ENCODE results near the gene EML1. TPM values are rescaled to one million over a fixed set of nuclear protein-coding genes. Genes with fewer than 3 reads are reported as not detected.

Gene EML1
- total and polyA plus RNA-seq, 2 of the 13 experiments (the other 11 are each of a cell fraction or from before 2014, with no cell fraction given): 0.59 to 1.7 TPM

DNA sequence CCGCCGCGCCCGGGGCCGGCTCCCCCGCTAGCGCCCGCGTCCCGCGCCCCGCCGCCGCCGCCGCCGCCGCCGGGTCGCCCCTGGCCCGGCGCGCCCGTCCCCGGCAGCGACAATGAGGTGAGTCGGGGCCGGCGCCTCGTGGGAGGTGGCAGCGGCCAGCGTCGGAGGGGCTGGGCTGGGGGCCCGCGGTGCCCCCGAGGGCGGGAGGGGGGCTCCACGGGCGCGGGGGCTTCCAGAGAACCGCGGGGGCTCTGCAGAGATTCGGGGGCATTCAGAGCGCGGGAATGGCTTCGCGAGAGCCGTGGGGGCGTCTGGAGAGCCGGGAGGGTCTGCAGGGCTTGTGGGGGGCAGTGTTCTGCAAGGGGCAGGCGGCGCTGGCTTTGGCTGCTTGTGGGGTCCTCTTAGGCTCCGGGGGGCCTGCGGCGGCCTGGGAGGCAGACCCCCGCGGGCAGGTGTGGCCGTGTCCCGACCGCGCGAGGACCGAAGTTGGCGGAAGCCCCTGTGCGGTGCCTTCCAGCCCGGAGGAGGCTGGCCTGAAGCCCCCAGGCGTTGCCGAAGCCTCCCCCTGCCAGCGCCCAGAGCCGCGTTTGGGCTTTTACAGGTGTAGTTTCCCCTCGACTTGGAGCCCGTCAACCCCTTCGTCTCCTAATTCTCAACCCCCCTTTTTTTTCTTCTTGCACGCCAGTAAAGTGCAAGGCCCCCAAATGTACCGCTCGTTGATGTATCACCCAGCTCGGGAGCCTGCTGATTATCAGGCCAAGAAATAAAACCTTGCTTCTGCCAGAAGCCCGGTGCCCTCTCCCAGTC, 178.9 kb downstream of the EML1 start (continued):
- TF ChIP-seq ZNF768 (CRISPR knock-in tag; IDR thresholded peaks at IDR 0.05): peak; percentile 50; the same call in 1 of the 2 replicates
- TF ChIP-seq SAP130 (CRISPR knock-in tag; IDR thresholded peaks at IDR 0.05; ENCODE audit: low read depth): 0 out of 2 replicates have a peak, but pooled peaks have one; percentile 21
- TF ChIP-seq ZFY (CRISPR knock-in tag; IDR thresholded peaks at IDR 0.05): peak; percentile 36; the same call in 1 of the 2 replicates
- peak; percentile 84 for TF ChIP-seq ZBTB7B (CRISPR knock-in tag; IDR thresholded peaks at IDR 0.05)
- TF ChIP-seq, protein P1, sequence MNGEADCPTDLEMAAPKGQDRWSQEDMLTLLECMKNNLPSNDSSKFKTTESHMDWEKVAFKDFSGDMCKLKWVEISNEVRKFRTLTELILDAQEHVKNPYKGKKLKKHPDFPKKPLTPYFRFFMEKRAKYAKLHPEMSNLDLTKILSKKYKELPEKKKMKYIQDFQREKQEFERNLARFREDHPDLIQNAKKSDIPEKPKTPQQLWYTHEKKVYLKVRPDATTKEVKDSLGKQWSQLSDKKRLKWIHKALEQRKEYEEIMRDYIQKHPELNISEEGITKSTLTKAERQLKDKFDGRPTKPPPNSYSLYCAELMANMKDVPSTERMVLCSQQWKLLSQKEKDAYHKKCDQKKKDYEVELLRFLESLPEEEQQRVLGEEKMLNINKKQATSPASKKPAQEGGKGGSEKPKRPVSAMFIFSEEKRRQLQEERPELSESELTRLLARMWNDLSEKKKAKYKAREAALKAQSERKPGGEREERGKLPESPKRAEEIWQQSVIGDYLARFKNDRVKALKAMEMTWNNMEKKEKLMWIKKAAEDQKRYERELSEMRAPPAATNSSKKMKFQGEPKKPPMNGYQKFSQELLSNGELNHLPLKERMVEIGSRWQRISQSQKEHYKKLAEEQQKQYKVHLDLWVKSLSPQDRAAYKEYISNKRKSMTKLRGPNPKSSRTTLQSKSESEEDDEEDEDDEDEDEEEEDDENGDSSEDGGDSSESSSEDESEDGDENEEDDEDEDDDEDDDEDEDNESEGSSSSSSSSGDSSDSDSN (CRISPR knock-in tag; IDR thresholded peaks at IDR 0.05): peak; percentile 2; the same call in 1 of the 2 replicates
- no peak for TF ChIP-seq ZNF496 (CRISPR knock-in tag; IDR thresholded peaks at IDR 0.05; ENCODE audit: insufficient replicate concordance)
- 0 out of 4 replicates have a peak, but pooled peaks of 1 of the 2 experiments have one; percentile 24 for TF ChIP-seq KLF16 (CRISPR knock-in tag; IDR thresholded peaks at IDR 0.05)
- peak; percentile 43 for TF ChIP-seq HDAC1 (CRISPR knock-in tag; IDR thresholded peaks at IDR 0.05)
- 0 out of 2 replicates have a peak, but pooled peaks have one; percentile 66 for TF ChIP-seq KAT7 (CRISPR knock-in tag; IDR thresholded peaks at IDR 0.05; ENCODE audit: borderline replicate concordance)
- peak; percentile 46; the same call in 1 of the 2 replicates for TF ChIP-seq GABPB1 (CRISPR knock-in tag; IDR thresholded peaks at IDR 0.05)
- TF ChIP-seq, protein P2, sequence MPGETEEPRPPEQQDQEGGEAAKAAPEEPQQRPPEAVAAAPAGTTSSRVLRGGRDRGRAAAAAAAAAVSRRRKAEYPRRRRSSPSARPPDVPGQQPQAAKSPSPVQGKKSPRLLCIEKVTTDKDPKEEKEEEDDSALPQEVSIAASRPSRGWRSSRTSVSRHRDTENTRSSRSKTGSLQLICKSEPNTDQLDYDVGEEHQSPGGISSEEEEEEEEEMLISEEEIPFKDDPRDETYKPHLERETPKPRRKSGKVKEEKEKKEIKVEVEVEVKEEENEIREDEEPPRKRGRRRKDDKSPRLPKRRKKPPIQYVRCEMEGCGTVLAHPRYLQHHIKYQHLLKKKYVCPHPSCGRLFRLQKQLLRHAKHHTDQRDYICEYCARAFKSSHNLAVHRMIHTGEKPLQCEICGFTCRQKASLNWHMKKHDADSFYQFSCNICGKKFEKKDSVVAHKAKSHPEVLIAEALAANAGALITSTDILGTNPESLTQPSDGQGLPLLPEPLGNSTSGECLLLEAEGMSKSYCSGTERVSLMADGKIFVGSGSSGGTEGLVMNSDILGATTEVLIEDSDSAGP (CRISPR knock-in tag; IDR thresholded peaks at IDR 0.05; ENCODE audit: borderline replicate concordance): peak; percentile 29; the same call in 1 of the 2 replicates
- TF ChIP-seq ZNF674 (CRISPR knock-in tag; IDR thresholded peaks at IDR 0.05; ENCODE audit: low read depth): no peak
- peak; percentile 25 for TF ChIP-seq RBM39 (IDR thresholded peaks at IDR 0.05; ENCODE audit: low read depth, low read length, poor library complexity, severe bottlenecking)
- TF ChIP-seq, protein P3, sequence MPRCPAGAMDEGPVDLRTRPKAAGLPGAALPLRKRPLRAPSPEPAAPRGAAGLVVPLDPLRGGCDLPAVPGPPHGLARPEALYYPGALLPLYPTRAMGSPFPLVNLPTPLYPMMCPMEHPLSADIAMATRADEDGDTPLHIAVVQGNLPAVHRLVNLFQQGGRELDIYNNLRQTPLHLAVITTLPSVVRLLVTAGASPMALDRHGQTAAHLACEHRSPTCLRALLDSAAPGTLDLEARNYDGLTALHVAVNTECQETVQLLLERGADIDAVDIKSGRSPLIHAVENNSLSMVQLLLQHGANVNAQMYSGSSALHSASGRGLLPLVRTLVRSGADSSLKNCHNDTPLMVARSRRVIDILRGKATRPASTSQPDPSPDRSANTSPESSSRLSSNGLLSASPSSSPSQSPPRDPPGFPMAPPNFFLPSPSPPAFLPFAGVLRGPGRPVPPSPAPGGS (CRISPR knock-in tag; IDR thresholded peaks at IDR 0.05): no peak
- TF ChIP-seq PHF8 (CRISPR knock-in tag; IDR thresholded peaks at IDR 0.05): no peak
- TF ChIP-seq, protein P4, sequence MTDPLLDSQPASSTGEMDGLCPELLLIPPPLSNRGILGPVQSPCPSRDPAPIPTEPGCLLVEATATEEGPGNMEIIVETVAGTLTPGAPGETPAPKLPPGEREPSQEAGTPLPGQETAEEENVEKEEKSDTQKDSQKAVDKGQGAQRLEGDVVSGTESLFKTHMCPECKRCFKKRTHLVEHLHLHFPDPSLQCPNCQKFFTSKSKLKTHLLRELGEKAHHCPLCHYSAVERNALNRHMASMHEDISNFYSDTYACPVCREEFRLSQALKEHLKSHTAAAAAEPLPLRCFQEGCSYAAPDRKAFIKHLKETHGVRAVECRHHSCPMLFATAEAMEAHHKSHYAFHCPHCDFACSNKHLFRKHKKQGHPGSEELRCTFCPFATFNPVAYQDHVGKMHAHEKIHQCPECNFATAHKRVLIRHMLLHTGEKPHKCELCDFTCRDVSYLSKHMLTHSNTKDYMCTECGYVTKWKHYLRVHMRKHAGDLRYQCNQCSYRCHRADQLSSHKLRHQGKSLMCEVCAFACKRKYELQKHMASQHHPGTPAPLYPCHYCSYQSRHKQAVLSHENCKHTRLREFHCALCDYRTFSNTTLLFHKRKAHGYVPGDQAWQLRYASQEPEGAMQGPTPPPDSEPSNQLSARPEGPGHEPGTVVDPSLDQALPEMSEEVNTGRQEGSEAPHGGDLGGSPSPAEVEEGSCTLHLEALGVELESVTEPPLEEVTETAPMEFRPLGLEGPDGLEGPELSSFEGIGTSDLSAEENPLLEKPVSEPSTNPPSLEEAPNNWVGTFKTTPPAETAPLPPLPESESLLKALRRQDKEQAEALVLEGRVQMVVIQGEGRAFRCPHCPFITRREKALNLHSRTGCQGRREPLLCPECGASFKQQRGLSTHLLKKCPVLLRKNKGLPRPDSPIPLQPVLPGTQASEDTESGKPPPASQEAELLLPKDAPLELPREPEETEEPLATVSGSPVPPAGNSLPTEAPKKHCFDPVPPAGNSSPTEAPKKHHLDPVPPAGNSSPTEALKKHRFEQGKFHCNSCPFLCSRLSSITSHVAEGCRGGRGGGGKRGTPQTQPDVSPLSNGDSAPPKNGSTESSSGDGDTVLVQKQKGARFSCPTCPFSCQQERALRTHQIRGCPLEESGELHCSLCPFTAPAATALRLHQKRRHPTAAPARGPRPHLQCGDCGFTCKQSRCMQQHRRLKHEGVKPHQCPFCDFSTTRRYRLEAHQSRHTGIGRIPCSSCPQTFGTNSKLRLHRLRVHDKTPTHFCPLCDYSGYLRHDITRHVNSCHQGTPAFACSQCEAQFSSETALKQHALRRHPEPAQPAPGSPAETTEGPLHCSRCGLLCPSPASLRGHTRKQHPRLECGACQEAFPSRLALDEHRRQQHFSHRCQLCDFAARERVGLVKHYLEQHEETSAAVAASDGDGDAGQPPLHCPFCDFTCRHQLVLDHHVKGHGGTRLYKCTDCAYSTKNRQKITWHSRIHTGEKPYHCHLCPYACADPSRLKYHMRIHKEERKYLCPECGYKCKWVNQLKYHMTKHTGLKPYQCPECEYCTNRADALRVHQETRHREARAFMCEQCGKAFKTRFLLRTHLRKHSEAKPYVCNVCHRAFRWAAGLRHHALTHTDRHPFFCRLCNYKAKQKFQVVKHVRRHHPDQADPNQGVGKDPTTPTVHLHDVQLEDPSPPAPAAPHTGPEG (CRISPR knock-in tag; IDR thresholded peaks at IDR 0.05): no peak
- no peak for TF ChIP-seq SRY (CRISPR knock-in tag; IDR thresholded peaks at IDR 0.05)
